ACHN (cell line): ENCODE results near the gene CAPN7.
"Not testable (repeated sequence)": the region's sequence is repeated elsewhere in the genome, so short reads cannot be mapped to it uniquely, and the experiment has no call there.

Experiments used
- DNase-seq: peaks from one replicate; pipeline ENCODE4 v3.0.0-alpha.2; 2015
- in situ Hi-C: cut with HindIII; loops from 2 replicates; pipeline ENCODE4 v1.10.0; 2017; ENCODE audit warnings: low sequenced_read_pairs, low pct_ligation_motif_present, low pct_unique_long_range_greater_than_20kb

Gene CAPN7

DNA sequence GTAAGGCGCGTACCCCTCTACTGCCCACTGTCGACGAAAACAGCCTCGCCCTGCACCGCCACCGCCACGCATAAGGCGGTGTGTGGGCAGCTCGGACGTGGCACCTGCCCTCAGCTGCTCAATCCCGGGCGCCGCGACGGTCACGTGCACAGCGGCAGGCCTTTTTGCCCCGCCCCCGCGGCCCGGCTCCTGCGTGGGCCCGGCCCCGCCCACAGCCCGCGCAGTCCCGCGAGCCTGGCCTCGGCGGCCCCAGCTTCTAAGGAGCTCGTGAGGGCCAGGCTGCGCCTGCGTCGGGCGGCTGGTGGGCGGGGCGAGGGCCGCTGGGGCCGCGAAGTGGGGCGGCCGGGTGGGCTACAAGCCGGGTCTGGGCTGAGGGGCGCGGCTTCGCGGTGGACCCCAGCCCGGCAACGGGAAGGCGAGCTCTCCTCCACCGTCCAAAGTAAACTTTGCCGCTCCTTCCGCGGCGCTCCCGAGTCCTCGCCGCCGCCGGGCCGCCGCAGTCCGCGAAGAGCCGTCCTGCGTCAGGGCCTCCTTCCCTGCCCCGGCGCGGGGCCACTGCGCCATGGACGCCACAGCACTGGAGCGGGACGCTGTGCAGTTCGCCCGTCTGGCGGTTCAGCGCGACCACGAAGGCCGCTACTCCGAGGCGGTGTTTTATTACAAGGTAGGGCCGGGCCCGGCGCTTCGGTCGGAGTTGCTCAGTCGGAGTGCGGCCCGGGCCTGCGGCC lies at the start of gene CAPN7:
Gene CAPN7 (plus strand): TSS at position 313 of the 728 bp plus-strand sequence. CDS start 250 bp downstream, at position 563.
- in situ Hi-C loops = no loop called here

DNA sequence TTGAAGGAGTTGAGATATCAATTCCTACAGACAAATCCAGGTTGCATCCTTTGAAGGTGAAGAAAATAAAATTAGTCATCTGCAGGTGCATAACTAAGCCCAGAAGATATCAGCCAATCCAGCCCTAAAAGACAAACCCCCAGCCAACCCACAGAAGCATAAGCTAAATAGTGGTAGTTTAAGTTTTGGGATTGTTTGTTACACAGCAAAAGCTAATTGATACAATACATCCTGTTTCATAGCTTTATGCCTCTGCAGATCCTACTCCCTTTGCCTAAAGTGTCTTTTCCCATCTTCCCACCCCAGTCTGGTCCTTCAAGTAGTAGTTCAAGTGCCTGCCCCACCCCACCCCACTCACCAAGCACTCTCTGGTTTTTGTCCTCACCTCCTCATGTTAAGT lies 48.6 kb upstream of the CAPN7 start:
- DNase-seq = no peak
- in situ Hi-C loops = no loop called here

More for the DNA sequence above, at the start of gene CAPN7:
- peak; percentile 92 for DNase-seq

DNA sequence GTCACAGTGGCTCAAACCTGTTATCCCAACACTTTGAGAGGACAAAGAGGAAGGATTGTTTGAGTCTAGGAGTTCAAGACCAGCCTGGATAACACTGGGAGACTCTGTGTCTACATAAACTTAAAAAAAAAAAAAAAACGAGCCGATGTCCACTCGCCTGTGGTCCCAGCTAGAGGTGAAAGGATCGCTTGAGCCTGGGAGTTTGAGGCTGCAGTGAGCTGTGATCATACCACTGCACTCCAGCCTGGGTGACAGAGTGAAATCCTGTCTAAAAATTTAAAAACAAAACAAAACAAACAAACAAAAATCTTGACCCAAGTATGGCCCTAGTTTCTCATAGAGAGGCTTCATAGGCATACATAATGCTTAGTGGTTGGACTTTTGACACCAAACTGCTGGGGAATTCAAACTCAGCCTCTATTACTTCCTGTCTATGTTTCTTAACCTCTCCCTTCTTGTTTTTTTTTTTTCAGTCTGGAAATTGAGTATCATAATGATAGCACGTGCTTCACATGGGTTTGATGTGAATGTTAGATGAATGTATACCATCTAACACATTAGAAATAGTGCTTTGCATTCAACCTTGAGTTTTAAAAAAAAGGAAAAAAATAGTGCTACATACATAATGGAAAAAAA lies 46.4 kb upstream of the CAPN7 start:
- in situ Hi-C loops = no loop called here
- DNase-seq = no peak

DNA sequence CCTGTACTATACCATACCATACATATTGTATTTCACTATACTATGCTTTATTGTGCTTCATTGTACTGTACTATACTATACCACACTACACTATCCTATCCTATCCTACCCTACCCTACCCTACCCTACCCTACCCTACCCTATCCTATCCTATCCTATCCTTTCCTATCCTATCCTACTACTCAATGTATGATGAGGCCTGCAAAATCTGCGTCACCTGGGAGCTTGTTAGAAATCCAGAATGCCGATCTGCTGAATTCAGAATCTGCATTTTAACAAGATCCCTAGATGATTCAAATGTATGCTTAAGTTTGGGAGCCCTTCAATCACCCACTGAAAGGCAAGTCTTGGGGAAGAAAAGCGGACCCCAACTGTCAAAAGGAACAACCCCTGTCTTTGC lies 45.4 kb upstream of the CAPN7 start:
- in situ Hi-C loops = no loop called here

DNA sequence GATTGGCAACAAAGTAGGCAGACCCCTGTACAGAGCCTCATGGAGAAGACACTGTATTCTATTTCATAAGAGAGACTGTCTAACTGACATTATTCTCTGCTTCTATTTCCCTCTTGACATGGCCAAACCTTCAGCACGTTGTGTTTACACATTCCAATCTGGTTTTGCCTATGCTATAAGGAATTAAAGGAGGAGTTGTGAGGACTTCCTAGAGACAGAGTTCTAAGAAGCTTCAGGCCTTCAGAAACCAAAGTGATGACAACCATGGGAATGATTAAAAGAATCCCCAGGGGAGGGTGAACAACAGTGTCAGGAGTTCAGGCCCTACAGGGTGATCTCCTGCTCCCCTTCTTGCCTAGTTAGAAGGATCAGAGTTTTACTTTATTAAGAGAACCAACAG lies 44.9 kb upstream of the CAPN7 start:
- no peak for DNase-seq
- in situ Hi-C loops = no loop called here

More for the DNA sequence above, 45.4 kb upstream of the CAPN7 start:
- no peak for DNase-seq

DNA sequence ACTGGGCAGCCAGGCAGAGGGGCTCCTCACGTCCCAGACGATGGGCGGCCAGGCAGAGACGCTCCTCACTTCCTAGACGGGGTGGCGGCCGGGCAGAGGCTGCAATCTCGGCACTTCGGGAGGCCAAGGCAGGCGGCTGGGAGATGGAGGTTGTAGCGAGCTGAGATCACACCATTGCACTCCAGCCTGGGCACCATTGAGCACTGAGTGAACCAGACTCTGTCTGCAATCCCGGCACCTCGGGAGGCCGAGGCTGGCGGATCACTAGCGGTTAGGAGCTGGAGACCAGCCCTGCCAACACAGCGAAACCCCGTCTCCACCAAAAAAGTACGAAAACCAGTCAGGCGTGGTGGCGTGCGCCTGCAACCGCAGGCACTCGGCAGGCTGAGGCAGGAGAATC lies 42.4 kb upstream of the CAPN7 start:
- in situ Hi-C loops = not testable (repeated sequence)

DNA sequence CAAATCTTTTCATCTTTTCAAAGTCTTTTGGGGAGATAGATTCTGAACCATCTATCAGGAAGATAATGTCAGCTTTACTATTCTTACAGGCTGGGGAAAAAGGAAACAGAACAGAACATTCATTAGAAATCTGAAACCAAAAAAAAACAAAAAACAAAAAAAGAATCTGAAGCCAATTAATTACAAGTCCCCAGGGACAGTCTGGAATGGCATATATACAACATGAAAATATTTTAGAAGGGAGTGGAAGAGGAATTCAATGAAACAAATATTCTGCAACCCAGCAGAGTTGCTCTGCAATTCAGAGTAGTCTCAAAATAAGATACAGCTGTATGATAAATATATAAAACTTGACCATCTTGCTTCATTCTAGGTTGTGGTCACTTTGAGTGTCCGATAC lies 41.7 kb upstream of the CAPN7 start:
- no peak for DNase-seq
- in situ Hi-C loops = no loop called here

More for the DNA sequence above, 42.4 kb upstream of the CAPN7 start:
- not testable (repeated sequence) for DNase-seq

DNA sequence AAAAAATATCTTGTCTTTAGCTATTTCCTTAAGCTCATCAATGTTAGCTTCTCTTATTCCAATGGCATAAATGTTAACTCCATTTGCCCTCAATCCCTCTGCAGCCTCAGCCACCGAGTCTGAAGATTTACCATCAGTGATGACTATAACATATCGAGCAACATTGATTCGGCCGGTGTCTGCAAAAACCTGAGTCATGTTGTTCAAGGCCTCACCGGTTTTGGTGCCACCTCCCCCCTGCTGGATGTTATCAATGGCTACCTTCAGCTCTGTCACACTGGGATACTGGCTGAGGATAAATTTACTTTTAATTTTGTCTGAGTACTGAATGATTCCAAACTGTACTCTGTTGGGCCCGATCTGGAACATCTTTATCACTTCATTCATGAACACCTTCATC lies 41.0 kb upstream of the CAPN7 start:
- in situ Hi-C loops = no loop called here
- DNase-seq = no peak

DNA sequence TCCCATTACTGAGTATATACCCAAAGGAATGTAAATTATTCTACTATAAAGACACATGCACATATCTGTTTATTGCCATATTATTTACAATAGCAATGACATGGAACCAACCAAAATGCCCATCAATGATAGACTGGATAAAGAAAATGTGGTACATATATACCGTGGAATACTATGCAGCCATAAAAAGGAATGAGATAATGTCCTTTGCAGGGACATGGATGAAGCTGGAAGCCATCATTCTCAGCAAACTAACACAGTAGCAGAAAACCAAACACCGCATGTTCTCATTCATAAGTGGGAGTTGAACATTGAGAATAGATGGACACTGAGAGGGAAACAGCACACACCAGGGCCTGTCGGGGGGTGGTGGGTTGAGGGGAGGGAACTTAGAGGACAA lies 39.7 kb upstream of the CAPN7 start:
- in situ Hi-C loops = not testable (repeated sequence)

DNA sequence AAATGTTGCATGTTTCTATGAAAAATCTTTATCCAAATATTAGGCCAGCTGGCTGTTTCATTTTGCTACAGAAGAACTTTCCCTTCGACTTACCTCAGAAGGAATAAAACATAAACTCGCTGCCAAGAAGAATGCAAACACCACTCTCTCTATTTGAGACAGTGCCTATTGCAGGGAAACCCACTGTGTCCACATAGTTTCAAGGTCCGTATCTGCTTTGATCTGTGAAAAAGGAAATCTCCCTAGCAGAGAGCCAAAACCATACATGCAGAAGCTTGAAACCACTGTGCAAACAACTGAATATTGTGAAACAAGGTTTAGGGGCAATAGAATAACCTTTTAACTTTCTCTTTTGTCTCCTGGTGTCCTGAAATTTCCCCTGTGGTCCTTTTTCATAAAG lies 35.0 kb upstream of the CAPN7 start:
- in situ Hi-C loops = no loop called here
- no peak for DNase-seq

More for the DNA sequence above, 39.7 kb upstream of the CAPN7 start:
- DNase-seq = not testable (repeated sequence)

DNA sequence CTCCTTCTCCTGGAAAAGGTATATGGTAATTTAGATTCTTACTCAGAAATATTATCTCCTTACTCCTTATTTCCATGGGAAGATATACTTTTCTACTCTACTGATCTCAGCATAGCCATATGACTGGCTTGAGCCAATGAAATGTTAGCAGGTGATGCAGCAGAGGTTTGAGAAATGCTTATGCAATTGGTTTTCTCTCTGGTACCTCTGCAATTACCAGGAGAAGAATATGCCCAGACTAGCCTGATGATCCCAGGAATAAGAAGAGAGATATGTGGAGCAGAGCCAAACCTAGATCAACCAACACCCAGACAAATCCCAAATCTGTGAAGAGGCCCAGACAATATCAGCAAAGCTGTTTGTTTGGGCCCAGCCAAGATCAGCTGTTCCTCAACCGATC lies 33.2 kb upstream of the CAPN7 start:
- DNase-seq = no peak
- in situ Hi-C loops = no loop called here

DNA sequence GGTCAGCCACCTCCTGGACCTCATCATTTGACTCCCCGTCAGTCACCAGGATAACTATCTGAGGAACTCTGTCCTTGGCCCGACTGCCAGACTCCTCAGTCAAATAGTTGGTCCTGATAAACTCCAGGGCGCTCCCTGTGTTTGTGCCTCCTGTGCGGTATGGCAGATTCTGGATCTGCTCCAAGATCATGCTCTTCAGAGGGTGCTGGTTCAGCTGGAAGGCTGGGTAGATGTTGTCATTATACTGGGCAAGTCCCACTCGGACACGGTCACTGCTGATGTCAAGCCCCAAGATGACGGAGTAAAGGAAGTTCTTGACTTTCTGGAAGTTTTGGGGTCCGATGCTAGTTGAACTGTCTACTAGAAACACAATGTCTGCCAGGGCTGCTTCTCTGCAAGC lies 31.1 kb upstream of the CAPN7 start:
- DNase-seq = no peak
- in situ Hi-C loops = no loop called here

DNA sequence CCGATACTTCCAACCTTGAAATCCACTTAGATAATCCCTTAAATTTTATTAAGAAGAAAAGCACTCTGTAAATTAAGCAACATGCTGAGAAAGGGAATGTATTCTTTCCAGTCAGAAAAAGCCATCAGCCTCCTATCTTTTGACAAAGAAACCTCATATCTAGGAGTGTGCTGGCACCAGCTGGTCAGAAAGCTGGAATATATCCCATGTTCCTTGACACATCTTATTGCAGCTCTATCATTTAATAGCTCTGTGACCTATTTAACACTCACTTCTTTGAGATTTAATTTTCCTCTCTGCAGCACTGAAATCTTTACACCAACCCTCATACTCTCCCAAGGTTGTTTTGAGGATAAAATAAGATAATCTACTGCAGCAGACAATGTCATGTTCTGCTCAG lies 30.4 kb upstream of the CAPN7 start:
- no peak for DNase-seq
- in situ Hi-C loops = no loop called here

DNA sequence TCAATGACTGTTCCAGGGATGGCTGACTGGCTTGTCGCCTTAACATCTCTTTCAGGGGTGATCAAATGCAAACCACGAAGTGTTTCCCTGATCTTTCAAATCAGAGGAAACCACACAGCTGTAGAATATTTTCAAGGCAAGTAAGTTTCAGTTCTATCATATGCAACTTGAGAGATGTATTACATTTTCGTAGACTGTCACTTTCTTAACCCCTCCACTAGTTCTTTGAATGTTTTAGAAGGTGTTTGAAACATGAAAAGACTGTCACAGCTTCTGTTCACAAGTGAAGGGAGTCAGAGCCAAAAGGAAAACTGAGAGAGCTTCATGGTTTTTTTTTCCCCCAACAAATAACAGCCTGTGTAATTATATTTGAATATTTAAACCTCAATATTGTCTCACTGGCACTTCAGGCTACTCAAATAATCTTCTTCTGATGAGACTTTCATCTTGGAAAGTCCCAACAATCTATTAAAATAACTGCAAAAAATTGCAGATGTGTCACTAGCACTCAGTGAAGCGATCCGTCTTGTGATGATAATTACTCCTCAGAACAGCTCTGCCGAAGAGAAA lies 25.9 kb upstream of the CAPN7 start:
- in situ Hi-C loops = no loop called here
- no peak for DNase-seq

DNA sequence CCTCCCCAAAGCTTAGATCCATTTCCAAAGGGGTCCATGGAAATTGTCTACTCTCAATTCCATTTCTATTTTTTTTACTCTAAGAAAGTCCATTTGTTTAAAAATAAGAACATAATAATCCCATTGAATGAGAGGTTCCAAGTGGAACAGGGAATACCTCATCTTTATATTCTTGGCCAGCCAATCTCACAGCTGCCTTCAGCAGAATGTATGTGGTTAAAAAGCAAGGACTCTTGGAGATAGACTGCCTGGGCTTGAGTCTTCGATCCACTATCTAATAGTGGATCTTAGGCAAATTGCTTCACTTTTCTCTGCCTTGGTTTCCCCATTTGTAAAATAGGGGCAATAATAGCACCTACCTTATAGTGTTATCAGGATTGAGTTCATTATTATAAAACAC lies 24.5 kb upstream of the CAPN7 start:
- DNase-seq = no peak
- in situ Hi-C loops = no loop called here

DNA sequence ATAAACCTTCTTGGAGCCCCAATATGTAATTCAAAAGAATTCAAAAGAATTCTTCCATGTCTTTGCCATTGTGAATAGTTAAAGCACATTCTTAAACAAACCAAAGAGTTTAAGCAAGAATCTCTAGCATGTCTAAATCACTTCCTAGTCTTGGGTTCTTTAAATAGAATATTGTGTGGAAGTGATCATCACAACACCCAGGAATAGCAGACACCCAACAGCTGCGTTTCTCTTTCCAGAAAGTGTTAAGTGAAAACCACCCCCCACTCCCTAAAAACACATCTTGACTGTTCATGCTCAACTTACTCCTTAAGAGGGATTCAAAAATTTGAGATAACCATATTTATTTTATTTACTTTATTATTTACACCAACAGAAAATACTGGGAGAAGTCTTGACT lies 24.1 kb upstream of the CAPN7 start:
- no peak for DNase-seq
- in situ Hi-C loops = no loop called here

DNA sequence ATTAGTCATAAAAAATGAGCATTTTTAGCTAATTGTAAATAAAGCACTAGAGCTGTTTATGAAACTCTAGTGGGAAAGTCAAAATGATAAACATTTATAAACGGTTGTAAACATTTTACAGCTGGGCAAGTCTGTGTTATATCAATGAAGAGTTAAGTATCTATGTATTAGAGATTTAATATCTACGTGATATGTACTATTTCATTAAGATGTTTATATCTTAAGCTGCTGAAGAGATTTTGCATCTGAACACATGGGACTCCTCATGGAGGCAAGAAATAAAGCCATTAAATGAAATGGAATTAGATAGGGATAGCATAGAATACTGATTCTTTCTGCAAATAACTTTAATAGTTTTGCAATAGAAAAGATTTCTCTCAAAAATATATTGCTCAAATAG lies 23.0 kb upstream of the CAPN7 start:
- in situ Hi-C loops = no loop called here
- no peak for DNase-seq

DNA sequence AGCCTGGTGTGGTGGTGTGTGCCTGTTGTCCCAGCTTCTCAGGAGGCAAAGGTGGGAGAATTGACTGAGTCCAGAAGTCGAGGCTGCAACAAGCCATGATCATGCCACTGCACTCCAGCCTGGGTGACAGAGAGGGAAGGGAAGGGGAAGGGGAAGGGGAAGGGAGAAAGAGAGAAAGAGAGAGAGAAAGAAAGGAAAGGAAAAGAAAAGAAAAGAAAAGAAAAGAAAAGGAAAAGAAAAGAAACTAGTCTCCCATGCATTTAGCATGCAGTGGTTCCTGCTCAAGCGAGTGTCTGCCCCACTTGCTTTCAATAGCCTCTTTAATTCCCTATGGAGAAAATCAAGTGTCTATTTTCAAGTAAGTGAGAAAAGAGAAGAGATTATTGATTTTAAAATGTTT lies 20.6 kb upstream of the CAPN7 start:
- in situ Hi-C loops = no loop called here
- no peak for DNase-seq

DNA sequence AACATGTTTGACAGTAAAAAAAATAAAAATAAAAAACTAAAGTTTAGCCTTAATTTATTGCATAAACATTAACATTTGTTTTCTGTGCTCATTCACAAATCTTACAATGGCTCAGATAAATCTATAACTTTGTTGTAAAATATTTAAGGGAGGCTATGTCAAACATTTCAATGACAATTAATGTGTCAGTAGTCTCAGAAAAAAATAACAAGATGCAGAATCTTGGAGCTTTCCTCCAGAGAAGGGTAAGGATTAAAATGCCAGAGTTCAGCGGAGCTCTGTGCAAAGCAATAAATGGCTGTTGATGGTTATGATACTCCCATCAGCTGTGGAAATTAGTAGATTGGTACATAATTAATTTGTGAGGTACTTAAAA lies 20.0 kb upstream of the CAPN7 start:
- in situ Hi-C loops = no loop called here
- no peak for DNase-seq
